Breast epithelium (tissue), 3 donors: Measurements from ENCODE around the gene PTPRO.

Experiments
- POLR2A ChIP-seq: fragments of 450-650 bp; IDR thresholded peaks from one replicate; pipeline ENCODE4 v1.6.1; 2016; ENCODE audit warnings: antibody characterized with exemption, mild to moderate bottlenecking, moderate library complexity
- POLR2AphosphoS5 ChIP-seq, 3 donors: sonication (generic); formaldehyde crosslinking; IDR thresholded peaks; one replicate each; pipeline ENCODE4 v1.6.1; 2017; ENCODE audit warnings: antibody characterized with exemption in 3 of 3
- TF ChIP-seq, protein P1 (sequence below), 3 donors: fragments of 450-650 bp; IDR thresholded peaks; one replicate each; pipeline ENCODE4 v1.5.1; 2016 to 2017; ENCODE audit warnings: antibody characterized with exemption in 3 of 3, mild to moderate bottlenecking in 3 of 3, moderate library complexity in 3 of 3

DNA sequence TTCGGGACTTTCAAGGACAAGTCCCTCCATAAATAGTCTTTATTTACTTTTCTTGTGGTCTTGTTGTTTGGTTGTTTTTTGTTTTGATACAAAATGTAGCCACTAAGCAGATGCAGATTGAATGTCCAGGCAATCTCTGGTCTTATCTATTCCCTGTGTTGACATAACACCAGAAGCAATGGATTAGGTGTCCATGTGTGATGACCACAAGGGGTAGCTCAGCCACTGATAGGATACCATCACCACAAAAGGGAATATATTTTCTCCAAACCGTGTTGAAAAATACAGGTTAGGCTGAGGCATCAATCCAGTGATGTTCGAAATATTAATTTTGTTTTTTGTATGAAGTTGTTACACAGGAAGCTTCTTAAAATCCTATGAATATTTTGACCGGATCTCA, 270.6 kb downstream of the PTPRO start:
- TF ChIP-seq POLR2A (no peak), POLR2AphosphoS5 (IDR thresholded peaks at IDR 0.05) (no peak)
- TF ChIP-seq, protein P1, sequence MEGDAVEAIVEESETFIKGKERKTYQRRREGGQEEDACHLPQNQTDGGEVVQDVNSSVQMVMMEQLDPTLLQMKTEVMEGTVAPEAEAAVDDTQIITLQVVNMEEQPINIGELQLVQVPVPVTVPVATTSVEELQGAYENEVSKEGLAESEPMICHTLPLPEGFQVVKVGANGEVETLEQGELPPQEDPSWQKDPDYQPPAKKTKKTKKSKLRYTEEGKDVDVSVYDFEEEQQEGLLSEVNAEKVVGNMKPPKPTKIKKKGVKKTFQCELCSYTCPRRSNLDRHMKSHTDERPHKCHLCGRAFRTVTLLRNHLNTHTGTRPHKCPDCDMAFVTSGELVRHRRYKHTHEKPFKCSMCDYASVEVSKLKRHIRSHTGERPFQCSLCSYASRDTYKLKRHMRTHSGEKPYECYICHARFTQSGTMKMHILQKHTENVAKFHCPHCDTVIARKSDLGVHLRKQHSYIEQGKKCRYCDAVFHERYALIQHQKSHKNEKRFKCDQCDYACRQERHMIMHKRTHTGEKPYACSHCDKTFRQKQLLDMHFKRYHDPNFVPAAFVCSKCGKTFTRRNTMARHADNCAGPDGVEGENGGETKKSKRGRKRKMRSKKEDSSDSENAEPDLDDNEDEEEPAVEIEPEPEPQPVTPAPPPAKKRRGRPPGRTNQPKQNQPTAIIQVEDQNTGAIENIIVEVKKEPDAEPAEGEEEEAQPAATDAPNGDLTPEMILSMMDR (IDR thresholded peaks at IDR 0.05): no peak
